Left forelimb (tissue), 1 donor: ENCODE measurements around the gene TMEM200B.
"Not testable (repeated sequence)": the region's sequence is repeated elsewhere in the genome, so short reads cannot be mapped to it uniquely, and the experiment has no call there.

ENCODE experiments used
- DNase-seq: peaks from one replicate; pipeline ENCODE4 v3.0.0-alpha.2; 2018; ENCODE audit warnings: low spot score

Gene TMEM200B

GRCh38 chr1:29108041-29108440, 15.7 kb downstream of the TMEM200B start:
- DNase-seq, result not testable (repeated sequence)

GRCh38 chr1:29105822-29106221, 17.9 kb downstream of the TMEM200B start:
- DNase-seq, result no peak

GRCh38 chr1:29100487-29100886, 23.2 kb downstream of the TMEM200B start:
- no peak for DNase-seq

- DNase-seq, result no peak
These were observed 24.4 kb downstream of the TMEM200B start for GRCh38 chr1:29099286-29099685.

GRCh38 chr1:29096231-29096886, 27.3 kb downstream of the TMEM200B start:
- DNase-seq, result no peak

GRCh38 chr1:29094954-29095353, 28.7 kb downstream of the TMEM200B start:
- no peak for DNase-seq

GRCh38 chr1:29094433-29094832, 29.3 kb downstream of the TMEM200B start:
- DNase-seq, result no peak

- DNase-seq, result not testable (repeated sequence)
These were observed 31.0 kb downstream of the TMEM200B start for GRCh38 chr1:29092704-29093103.

GRCh38 chr1:29090937-29091618, 32.6 kb downstream of the TMEM200B start:
- no peak for DNase-seq

GRCh38 chr1:29084196-29084521, 39.5 kb downstream of the TMEM200B start:
- DNase-seq, result no peak

GRCh38 chr1:29083317-29084195, 40.1 kb downstream of the TMEM200B start:
- no peak for DNase-seq

GRCh38 chr1:29082519-29082918, 41.2 kb downstream of the TMEM200B start:
- no peak for DNase-seq

- DNase-seq, result no peak
These were observed 42.5 kb downstream of the TMEM200B start for GRCh38 chr1:29081201-29081600.

- DNase-seq, result not testable (repeated sequence)
These were observed 43.6 kb downstream of the TMEM200B start for GRCh38 chr1:29079916-29080629.

- DNase-seq, result no peak
These were observed 46.5 kb downstream of the TMEM200B start for GRCh38 chr1:29077155-29077554.
